Measurements from ENCODE around the gene LRRC75A.

GRCh38 chr17:16438173-16438556, 53.8 kb downstream of the LRRC75A start:
- TF ChIP-seq, protein P1, sequence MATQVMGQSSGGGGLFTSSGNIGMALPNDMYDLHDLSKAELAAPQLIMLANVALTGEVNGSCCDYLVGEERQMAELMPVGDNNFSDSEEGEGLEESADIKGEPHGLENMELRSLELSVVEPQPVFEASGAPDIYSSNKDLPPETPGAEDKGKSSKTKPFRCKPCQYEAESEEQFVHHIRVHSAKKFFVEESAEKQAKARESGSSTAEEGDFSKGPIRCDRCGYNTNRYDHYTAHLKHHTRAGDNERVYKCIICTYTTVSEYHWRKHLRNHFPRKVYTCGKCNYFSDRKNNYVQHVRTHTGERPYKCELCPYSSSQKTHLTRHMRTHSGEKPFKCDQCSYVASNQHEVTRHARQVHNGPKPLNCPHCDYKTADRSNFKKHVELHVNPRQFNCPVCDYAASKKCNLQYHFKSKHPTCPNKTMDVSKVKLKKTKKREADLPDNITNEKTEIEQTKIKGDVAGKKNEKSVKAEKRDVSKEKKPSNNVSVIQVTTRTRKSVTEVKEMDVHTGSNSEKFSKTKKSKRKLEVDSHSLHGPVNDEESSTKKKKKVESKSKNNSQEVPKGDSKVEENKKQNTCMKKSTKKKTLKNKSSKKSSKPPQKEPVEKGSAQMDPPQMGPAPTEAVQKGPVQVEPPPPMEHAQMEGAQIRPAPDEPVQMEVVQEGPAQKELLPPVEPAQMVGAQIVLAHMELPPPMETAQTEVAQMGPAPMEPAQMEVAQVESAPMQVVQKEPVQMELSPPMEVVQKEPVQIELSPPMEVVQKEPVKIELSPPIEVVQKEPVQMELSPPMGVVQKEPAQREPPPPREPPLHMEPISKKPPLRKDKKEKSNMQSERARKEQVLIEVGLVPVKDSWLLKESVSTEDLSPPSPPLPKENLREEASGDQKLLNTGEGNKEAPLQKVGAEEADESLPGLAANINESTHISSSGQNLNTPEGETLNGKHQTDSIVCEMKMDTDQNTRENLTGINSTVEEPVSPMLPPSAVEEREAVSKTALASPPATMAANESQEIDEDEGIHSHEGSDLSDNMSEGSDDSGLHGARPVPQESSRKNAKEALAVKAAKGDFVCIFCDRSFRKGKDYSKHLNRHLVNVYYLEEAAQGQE (IDR thresholded peaks at IDR 0.05; ENCODE audit: insufficient read depth in 1 of 2, low read depth in 2 of 2, low read length in 2 of 2) = no peak
- TF ChIP-seq POLR2AphosphoS5 (IDR thresholded peaks at IDR 0.05; ENCODE audit: low read depth, low read length) (no peak), SIN3A (IDR thresholded peaks at IDR 0.05; ENCODE audit: borderline replicate concordance, insufficient read depth, low read length) (no peak), TAF1 (IDR thresholded peaks at IDR 0.05; ENCODE audit: borderline replicate concordance, insufficient read depth, low read length) (no peak)
